CD14-positive monocyte (primary cell): ENCODE measurements around the gene SUCLG2. TPM values are rescaled to one million over a fixed set of nuclear protein-coding genes. Genes with fewer than 3 reads are reported as not detected.

Experiments
- DNase-seq, 3 donors: peaks; one replicate each; pipeline ENCODE4 v3.0.0-alpha.2; 2011 to 2022
- H2AFZ ChIP-seq: 2 replicates; pipeline ENCODE4 v1.6.0; 2012; ENCODE audit warnings: mild to moderate bottlenecking, low read depth, low read length, inconsistent platforms; ENCODE audit not compliant: insufficient read depth, poor library complexity, severe bottlenecking
- H3K27ac ChIP-seq, 2 donors: 1 replicate in 1 of 2; 2 replicates in 1 of 2; pipeline ENCODE4 v1.5.1; 2012 to 2013; ENCODE audit warnings: low read length in 2 of 2, control low read depth in 1 of 2, inconsistent platforms in 1 of 2, low read depth in 1 of 2, mild to moderate bottlenecking in 1 of 2
- H3K27me3 ChIP-seq, 2 donors: one replicate each; pipeline versions ENCODE4 v1.6.0 to v1.6.1; 2011 to 2013; ENCODE audit warnings: low read length in 2 of 2; ENCODE audit not compliant: control insufficient read depth in 2 of 2, insufficient read depth in 2 of 2
- H3K36me3 ChIP-seq, 2 donors: replicated peaks in 1 of 2; 1 replicate in 1 of 2; 2 replicates in 1 of 2; pipeline versions ENCODE4 v1.5.1 to v1.6.1; 2012 to 2013; ENCODE audit warnings: low read length in 2 of 2, control low read depth in 1 of 2, inconsistent platforms in 1 of 2, mild to moderate bottlenecking in 1 of 2; ENCODE audit not compliant: insufficient read depth in 2 of 2, control insufficient read depth in 1 of 2
- H3K4me1 ChIP-seq, 2 donors: 1 replicate in 1 of 2; 2 replicates in 1 of 2; pipeline versions ENCODE4 v1.5.1 to v1.6.1; 2012 to 2013; ENCODE audit warnings: low read length in 2 of 2, control low read depth in 1 of 2, inconsistent platforms in 1 of 2, mild to moderate bottlenecking in 1 of 2, moderate library complexity in 1 of 2; ENCODE audit not compliant: insufficient read depth in 2 of 2, control insufficient read depth in 1 of 2
- H3K4me2 ChIP-seq: replicated peaks from 2 replicates; pipeline ENCODE3; 2012; ENCODE audit warnings: low read length, moderate library complexity, mild to moderate bottlenecking; ENCODE audit not compliant: poor library complexity, severe bottlenecking; ENCODE audit errors: extremely low read depth
- H3K4me3 ChIP-seq, 3 experiments: fragments of 200-600 bp in 1 of 3; sonication (generic) in 1 of 3; replicated peaks in 1 of 3; 1 replicate in 2 of 3; 2 replicates in 1 of 3; pipeline ENCODE4 v1.5.1; 2011 to 2013; ENCODE audit warnings: low read length in 3 of 3, mild to moderate bottlenecking in 3 of 3, control low read depth in 2 of 3, low read depth in 2 of 3, inconsistent platforms in 1 of 3, moderate library complexity in 1 of 3
- H3K79me2 ChIP-seq: 2 replicates; pipeline ENCODE4 v1.6.0; 2012; ENCODE audit warnings: mild to moderate bottlenecking, control low read depth, inconsistent platforms, low read length, moderate library complexity; ENCODE audit not compliant: insufficient read depth
- H3K9ac ChIP-seq: 2 replicates; pipeline ENCODE4 v1.6.0; 2017; ENCODE audit warnings: low read length, mild to moderate bottlenecking; ENCODE audit not compliant: insufficient read depth, poor library complexity, severe bottlenecking
- H3K9me3 ChIP-seq, 2 donors: replicated peaks in 1 of 2; 1 replicate in 1 of 2; 2 replicates in 1 of 2; pipeline versions ENCODE4 v1.5.1 to v1.6.1; 2012 to 2013; ENCODE audit warnings: low read length in 2 of 2, control low read depth in 1 of 2; ENCODE audit not compliant: control insufficient read depth in 1 of 2, insufficient read depth in 1 of 2
- H4K20me1 ChIP-seq: 2 replicates; pipeline ENCODE4 v1.6.0; 2012; ENCODE audit warnings: mild to moderate bottlenecking, low read length, control low read depth, moderate library complexity; ENCODE audit not compliant: insufficient read depth
- H3K27ac Mint-ChIP-seq, 7 donors: one replicate each; pipeline ENCODE4 v1.8.0; 2020; ENCODE audit warnings: mild to moderate bottlenecking in 7 of 7, mixed read lengths in 7 of 7, moderate library complexity in 6 of 7, inconsistent platforms in 2 of 7
- H3K27me3 Mint-ChIP-seq, 3 donors: one replicate each; pipeline ENCODE4 v1.8.0; 2021 to 2022; ENCODE audit warnings: low read depth in 3 of 3, mild to moderate bottlenecking in 3 of 3, mixed read lengths in 3 of 3, moderate library complexity in 3 of 3, inconsistent platforms in 1 of 3
- H3K36me3 Mint-ChIP-seq, 2 donors: one replicate each; pipeline ENCODE4 v1.8.0; 2020; ENCODE audit warnings: mixed read lengths in 2 of 2, inconsistent platforms in 1 of 2, mild to moderate bottlenecking in 1 of 2
- H3K4me1 Mint-ChIP-seq: one replicate; pipeline ENCODE4 v1.8.0; 2020; ENCODE audit warnings: mild to moderate bottlenecking, mixed read lengths
- H3K4me3 Mint-ChIP-seq, 2 donors: one replicate each; pipeline ENCODE4 v1.8.0; 2020; ENCODE audit warnings: mild to moderate bottlenecking in 2 of 2, mixed read lengths in 2 of 2, moderate library complexity in 1 of 2
- H3K9me3 Mint-ChIP-seq, 7 donors: one replicate each; pipeline ENCODE4 v1.8.0; 2020 to 2022; ENCODE audit warnings: mixed read lengths in 7 of 7, mild to moderate bottlenecking in 6 of 7, moderate library complexity in 6 of 7, inconsistent platforms in 2 of 7
- CTCF ChIP-seq: fragments of 200-600 bp; IDR thresholded peaks from one replicate; pipeline ENCODE4 v1.8.0; 2022; ENCODE audit warnings: antibody characterized with exemption, mild to moderate bottlenecking
- WGBS: methylation state at CpG from one replicate; pipeline ENCODE4 v1.1.5; 2013; ENCODE audit warnings: missing lambda C conversion rate; ENCODE audit not compliant: insufficient coverage; 5-methylcytosine and 5-hydroxymethylcytosine counted together
- intact Hi-C, 2 donors: fragments of 100-400 bp; cut with micrococcal nuclease; formaldehyde crosslinking; loops; one replicate each; pipeline versions ENCODE4 v1.15.0 to v1.15.1; 2023
- polyA plus RNA-seq, 3 donors: library from polyadenylated mRNA; depleted of rRNA in 1 of 3; unstranded in 2 of 3; stranded (reverse) in 1 of 3; fragments of 300-500 nt in 2 of 3; fragments of >200 nt in 1 of 3; fragmentation: Illumina TruSeq in 2 of 3; gene quantifications; 1 replicate in 2 of 3; 2 replicates in 1 of 3; pipeline ENCODE4 v1.2.3, GENCODE V29; 2012 to 2021

SUCLG2 gene
- polyA plus RNA-seq, 3 donors: 10.8 to 37.5 (median 32.9) TPM

- Histone ChIP-seq H4K20me1 (no peaks in the 10 kb centered on the region), H3K9ac (no peak overlapping the region), H3K4me1 (no peaks in the 10 kb centered on the region), H3K4me2 (no peak overlapping the region), H2AFZ (no peak overlapping the region), H3K27me3 (no peaks in the 10 kb centered on the region), H3K4me3 (no peak overlapping the region), H3K36me3 (no peaks in the 10 kb centered on the region), H3K9me3 (no peaks in the 10 kb centered on the region), H3K27ac (no peak overlapping the region), H3K79me2 (no peaks in the 10 kb centered on the region)
- Mint-ChIP-seq H3K27ac (no peak overlapping the region), H3K9me3 (peaks cover 0 to 3% (median 0%) of the 10 kb centered on the region in 7 donors), H3K4me1 (no peaks in the 10 kb centered on the region), H3K27me3 (peaks cover 0 to 2% (median 0%) of the 10 kb centered on the region in 3 donors), H3K36me3 (peaks cover 22 to 31% of the 10 kb centered on the region in 2 donors), H3K4me3 (no peak overlapping the region)
- no peak for TF ChIP-seq CTCF
- WGBS: no CpG with 5 or more reads among the region's 1 CpG
- intact Hi-C loops: no loop called here
- DNase-seq: no peak
Measured at GRCh38 chr3:67376416-67376815, 278.0 kb downstream of the SUCLG2 start.

- H3K9ac ChIP-seq: no peak overlapping the region
- H3K36me3 ChIP-seq: no peaks in the 10 kb centered on the region
- Mint-ChIP-seq H3K9me3 (peaks cover 0 to 5% (median 0%) of the 10 kb centered on the region in 7 donors), H3K27me3 (peaks cover 0 to 2% (median 0%) of the 10 kb centered on the region in 3 donors), H3K27ac (no peak overlapping the region), H3K36me3 (peaks cover 22 to 31% of the 10 kb centered on the region in 2 donors), H3K4me3 (no peak overlapping the region), H3K4me1 (no peaks in the 10 kb centered on the region)
- H3K4me3 ChIP-seq: no peak overlapping the region
- TF ChIP-seq CTCF: no peak
- DNase-seq: no peak
- no peaks in the 10 kb centered on the region for H3K9me3 ChIP-seq
- no peaks in the 10 kb centered on the region for H4K20me1 ChIP-seq
- no peak overlapping the region for H2AFZ ChIP-seq
- H3K4me2 ChIP-seq: no peak overlapping the region
- no peaks in the 10 kb centered on the region for H3K4me1 ChIP-seq
- H3K79me2 ChIP-seq: no peaks in the 10 kb centered on the region
- H3K27ac ChIP-seq: no peak overlapping the region
- no peaks in the 10 kb centered on the region for H3K27me3 ChIP-seq
- intact Hi-C loops: no loop called here
- 94% methylated on average over 2 of the region's 5 CpGs for WGBS
Measured at GRCh38 chr3:67375976-67376375, 278.4 kb downstream of the SUCLG2 start.
